Stimulated activated CD8-positive, alpha-beta memory T cell treated with anti-CD3 and anti-CD28 coated beads, Interleukin-15, amount 100 ng/mL, for 4 hours (primary cell): ENCODE data around the gene TKTL1.

Experiments
- DNase-seq, 2 donors: peaks; one replicate each; pipeline ENCODE4 v3.0.0-alpha.2; 2020; ENCODE audit warnings: low read depth in 2 of 2

The TKTL1 gene

GRCh38 chrX:154362085-154362742 lies 66.6 kb downstream of the TKTL1 start:
- no peak for DNase-seq

DNA sequence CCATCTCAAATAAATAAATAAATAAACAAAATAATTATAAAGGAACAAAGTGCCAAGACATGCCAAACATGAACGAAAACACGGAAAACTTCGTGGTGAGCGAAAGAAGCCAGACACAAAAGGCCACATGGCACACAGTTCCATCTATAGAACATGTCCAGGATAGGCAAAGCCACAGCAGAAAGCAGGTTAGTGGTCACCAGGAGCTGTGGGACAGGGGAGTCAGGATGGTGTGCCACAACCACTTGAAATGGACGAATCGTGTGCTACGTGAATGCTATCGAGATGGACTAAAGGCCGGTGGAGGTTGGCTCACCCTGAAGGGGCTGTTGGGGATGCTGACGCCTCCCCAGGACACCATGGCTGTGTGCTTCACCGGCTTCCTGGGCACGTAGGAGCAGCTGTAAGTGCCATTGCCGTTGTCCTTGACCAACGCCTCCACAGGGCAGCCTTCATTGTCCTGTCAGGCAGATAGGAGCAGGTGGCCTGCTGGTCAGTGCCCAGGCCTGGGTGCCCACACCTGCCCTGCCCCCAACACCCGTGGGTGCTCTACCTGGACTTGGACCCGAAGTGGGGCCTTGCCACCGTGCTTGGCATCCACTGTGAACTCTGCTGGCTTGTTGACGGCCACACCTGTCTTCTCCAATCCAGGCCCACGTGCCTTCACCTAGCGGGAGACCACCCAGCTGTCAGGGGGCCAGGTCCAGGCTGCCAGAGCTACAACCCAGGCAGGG lies 68.3 kb downstream of the TKTL1 start:
- no peak for DNase-seq

- no peak for DNase-seq
These were observed 69.5 kb downstream of the TKTL1 start for GRCh38 chrX:154365052-154365600.

GRCh38 chrX:154365997-154366665 lies 70.5 kb downstream of the TKTL1 start:
- DNase-seq, result no peak

DNA sequence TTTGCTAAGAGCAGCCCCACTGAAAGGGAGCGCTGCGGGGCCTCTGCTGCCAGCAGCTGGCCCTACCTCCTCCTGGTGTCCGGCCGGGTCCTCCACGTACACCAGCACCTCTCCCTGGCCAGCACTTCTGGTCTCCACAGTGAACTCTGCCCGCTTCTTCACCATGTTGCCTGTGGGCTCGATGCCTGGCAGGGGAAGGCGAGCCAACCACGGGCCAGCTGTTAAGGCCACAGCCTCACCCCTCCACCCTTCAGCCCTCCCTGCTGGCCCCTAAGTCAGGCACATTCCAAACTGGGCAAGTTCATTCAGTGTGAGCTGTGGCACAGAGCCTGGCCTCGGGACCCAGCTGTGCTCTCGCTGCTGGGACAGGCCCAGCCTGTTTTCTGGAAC lies 71.1 kb downstream of the TKTL1 start:
- DNase-seq, result no peak

- DNase-seq, result no peak
These were observed 72.1 kb downstream of the TKTL1 start for GRCh38 chrX:154367474-154368308.

GRCh38 chrX:154368630-154369448 lies 73.2 kb downstream of the TKTL1 start:
- DNase-seq, result peak; percentile 90 to 93

DNA sequence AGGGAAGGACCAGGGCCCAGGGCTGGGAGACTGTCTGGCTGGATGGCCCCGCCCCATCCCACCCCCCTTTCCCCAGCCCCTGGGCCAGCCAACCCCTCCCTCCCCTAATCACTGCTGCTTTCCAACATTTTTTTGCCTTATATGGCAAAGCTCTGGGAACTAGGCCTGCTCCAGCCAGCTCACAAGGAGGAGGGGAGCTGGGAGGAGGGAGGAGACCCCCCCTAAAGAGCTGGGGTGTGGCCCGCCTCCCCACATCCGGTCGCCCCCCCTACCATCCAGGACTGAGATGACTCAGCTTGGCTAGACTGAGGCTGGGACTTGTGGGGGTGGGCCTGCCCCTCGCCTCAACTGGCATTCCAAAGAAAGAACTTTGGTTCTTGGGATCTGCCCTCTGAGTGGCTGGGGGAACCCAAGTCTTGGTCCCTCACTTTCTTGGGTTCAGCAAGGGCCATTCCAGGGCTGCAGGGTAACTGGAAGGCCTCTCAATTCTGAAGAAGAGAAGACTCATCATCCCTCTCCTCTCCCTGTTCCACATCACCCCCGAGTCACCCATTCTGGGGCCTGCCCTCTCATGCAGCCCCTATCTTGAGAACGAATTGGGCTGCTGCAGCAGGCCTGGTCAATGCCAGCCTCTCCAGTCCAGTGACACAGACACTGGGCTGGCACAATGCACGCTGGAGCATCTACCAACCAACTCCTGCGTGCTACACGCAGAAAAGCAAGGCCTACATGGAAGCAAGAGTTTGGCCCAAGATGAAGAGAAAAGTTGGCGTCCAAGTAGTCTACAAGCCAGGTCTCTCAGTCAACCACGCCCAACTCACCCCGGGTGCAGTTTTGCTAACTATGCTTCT lies 74.1 kb downstream of the TKTL1 start:
- peak in 1 of 2 donors; percentile 55 for DNase-seq

GRCh38 chrX:154370300-154371016 lies 74.9 kb downstream of the TKTL1 start:
- DNase-seq, result no peak

DNA sequence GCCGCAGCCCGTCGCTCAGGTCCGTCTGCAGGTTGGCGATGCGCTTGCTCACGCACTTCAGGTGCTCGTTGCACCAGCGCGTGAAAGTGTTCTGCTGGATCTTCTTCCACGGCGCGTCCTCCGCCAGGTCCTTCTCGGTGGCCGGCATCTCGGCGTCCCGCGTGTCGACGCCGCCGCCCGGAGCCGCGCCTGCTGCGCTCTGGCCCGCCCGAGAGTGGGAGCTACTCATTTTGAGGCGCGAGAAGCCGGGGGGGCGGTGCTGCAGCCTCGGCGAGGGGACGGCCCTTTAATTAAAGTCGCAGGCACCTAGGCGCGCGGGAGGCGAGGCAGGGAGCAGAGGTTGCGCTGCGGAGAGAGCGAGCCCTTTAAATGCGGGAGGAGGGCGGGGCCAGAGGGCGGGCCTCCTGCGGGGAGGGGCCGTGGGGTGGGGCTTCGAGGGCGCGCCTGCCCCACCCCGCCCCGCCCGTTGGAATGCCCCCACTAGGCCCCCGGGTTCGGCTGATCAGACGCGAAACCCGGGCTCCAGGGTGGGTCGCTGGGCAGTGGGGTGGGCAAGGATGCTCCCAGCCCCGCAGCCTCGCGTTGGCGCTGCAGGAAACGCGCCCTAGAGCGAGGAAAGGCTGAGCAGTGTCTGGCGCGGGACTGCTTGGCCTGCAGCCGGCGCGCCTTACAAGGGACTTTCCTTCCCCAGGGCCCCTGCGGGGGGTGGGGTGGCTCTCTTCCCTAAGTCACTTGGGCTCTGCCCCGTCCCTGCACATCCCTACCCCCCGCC lies 75.6 kb downstream of the TKTL1 start:
- peak; percentile 84 to 88 for DNase-seq

GRCh38 chrX:154371789-154372300 lies 76.2 kb downstream of the TKTL1 start:
- no peak for DNase-seq

GRCh38 chrX:154372612-154373022 lies 77.0 kb downstream of the TKTL1 start:
- DNase-seq, result no peak

DNA sequence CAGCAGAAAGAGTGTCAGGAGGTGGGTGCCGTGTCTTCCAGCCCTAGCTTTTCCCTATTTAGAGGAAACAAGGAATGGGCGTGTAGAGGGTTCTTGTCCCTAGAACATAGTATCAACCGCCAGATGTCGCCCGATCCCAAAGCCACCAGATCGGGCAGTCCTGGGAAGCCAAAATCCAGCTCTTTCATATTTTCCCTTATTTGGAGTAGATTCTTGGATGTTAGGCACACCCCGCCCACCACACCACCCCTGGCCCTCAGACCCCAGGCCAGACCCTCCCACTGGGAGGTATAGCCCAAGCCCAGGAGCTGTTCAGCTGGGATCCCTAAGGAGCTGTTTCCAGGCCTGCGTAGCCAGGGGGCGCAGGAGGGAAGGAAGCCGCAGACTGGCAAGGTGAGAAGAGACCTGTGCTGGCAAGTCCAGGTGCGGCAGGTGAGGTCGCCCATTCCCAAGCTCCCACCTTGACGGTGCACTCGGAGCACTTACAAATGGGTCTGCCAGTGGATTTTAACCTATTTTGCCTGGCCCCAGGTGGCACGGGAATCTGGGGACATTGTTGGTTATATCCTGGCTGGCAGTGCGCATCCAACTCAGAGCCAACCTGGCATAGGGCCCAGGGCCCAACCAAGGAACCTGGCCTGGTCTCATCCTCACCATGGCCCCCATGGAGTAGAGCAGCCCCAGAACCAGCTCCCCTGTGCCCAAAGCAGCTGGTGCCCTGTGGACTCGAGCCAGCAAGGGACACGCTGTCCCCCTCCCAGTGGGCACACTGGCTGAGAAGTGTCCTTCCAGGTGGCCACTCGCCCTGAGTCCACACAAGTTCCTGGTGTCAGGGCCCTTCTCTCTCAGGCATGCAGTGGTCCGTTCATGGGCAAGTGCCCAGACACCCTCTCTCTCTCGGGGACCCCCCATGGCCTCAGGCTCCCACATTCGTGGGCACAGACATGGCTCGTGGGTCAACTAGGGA lies 78.0 kb downstream of the TKTL1 start:
- DNase-seq, result no peak

DNA sequence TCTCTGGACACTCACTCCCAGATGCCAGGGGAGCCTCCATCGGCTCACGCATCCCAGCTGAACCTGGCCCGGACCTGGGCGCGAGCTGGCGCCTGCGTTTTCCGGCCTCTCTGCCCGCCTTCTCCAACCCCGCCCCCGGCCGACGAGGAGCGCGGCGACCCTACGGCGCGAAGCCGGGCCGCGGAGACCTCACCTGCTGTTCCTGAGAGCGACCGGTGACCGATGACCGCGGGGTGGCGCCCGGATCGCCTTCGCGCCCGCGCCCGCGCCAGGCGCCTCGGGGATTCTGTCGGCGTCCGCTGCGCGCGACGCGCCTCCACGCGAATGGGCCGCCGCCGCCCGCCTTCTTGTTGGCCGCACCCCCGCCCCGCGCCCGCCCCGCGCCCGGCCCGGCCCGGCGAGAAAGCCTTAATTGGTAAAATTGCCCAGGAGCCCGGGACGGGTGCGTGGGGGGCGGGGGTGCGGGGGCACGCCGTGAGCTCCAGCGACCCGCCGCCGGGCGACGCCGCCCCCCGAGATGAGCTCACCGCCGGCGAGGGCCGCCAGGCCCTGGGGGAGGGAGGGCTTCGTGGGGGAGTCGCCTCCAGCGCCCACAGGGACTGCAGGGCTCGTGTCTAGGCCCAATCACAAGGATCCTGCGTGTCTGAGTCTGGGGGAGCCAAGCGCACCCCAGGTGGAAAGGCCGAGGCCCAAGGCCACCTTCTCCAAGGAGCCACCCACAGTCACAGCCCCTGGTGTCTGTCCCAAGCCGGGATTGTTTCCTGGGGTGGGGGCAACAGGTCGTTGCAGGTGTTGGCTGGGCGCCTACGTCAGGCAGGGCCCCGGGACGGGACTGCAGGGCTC lies 78.9 kb downstream of the TKTL1 start, which contains the start of gene FLNA:
Gene FLNA (minus strand): TSS at position 322 of the 843 bp plus-strand sequence. CDS start 3,389 bp downstream, outside the sequence.
- DNase-seq, result no peak

DNA sequence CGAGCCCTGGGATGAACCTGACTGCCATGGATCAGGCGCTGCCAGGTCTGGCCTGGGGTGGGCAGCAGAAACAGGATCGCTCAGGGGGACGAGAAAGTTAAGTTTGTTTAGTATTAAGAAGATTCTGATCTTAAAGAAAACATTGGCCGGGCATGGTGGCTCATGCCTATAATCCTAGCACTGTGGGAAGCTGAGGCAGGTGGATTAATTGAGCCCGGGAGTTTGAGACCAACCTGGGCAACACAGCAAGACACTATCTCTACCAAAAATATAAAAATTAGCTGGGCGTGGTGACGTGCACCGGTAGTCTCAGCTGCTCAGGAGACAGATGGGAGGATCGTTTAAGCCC lies 79.5 kb downstream of the TKTL1 start:
- DNase-seq, result no peak

DNA sequence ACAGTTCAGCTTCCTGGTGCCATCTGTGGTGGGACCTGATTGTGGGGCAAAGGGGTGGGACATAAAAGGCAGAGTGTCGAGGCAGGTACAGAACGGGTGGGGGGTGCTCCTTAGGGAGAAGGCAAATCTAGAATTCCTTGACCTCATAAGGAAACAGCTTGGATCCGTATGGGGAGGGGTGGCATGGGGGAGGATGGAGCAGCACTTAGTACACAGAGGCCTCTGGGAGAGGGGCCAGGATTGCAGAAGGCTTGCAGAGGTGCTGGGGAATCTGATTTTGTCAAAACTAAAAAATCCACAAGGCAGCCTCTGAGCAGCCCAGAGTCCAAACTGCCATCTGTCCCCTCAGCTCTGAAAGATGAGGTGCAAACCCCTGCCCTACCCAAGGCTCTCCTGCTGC lies 81.2 kb downstream of the TKTL1 start:
- no peak for DNase-seq
